ENCODE results near the gene SKIDA1.
A peak's percentile ranks its signal among the peaks of the same experiment; 100 is the strongest.

The SKIDA1 gene

DNA sequence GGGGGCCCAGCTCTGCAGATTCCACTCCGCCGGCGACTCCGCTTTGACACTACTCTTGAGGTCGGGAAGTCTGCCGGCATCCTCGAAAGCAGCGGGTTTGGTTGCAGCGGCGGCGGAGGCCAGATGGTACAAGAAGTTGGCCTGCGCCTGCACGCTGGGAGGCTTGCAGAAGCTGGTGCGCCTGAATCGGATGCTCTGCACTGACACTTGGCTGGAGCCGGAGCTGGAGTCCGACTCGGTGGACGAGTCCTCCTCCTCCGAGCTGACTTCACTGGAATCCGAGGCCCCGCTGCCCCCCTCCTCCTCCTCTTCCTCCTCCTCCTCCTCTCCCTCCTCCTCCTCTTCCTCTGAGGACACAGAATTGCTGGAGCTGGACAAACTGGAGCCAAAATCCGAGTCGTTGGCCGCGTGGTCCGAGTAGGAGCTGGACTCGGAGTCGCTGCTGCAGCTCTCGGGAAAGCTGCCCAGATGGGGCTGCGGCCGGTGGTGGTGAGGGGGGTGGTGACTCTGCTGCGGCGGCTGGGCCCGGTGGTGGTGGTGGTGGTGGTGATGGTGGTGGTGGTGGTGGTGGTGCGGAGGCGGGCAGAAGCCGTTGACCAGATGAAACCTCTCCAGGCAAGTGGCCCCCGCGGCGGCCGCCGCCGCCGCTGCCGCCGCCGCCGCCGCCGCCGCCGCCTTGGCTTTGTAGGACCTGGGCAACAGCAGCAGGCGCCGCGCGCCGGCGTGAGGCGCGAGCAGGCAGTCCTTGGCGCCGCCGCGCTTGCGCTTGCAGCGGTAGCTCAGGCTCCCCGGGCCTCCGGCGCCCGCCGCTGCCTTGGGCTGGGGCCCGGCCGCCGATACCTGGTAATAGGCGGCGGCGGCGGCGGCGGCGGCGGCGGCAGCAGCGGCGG, 9.0 kb downstream of the SKIDA1 start:
- peak in 12 of 14 donors; percentile 33 to 87 (median 56) for DNase-seq

DNA sequence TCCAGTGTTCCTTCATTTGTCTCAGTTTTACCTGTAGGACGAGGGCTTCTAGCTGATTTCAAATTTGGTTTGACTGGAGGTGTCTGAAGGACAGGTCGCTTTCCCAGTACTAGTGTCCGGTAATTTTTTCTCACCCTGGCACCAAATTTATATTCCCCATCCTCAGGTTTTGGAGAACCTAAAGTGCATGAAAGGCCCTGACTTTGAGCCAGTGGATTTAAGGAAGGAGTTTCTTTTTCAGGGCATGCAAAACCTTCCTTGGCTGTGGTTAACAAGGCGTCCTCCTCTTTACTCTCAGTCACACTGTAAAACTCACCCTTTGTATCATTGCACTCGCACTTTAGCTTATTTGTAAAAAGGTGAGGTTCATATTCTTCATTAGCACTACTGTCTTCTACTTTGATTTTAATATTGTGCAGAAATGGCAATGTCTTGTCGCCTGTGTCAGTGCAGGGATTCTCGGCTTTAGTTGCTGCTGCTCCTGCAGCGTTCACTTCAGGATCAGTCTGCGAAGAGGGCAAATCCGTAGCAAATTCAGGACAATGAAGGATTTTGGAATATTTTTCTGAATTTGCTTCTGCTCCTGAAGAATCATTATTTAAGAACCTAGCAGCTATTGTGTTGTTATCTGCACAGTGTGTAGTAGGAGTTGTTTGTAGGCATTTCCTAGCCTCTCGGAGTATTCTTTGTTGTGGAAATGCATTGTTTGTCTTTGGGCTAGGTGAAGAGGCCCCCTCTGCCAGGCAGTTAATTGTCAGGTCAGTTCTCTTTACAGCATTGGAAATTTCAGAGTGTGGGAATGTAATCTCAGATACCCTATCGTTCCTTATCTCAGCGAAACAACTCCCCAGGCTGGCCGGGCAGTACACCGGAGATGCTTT, 9.9 kb downstream of the SKIDA1 start:
- no peak for DNase-seq

DNA sequence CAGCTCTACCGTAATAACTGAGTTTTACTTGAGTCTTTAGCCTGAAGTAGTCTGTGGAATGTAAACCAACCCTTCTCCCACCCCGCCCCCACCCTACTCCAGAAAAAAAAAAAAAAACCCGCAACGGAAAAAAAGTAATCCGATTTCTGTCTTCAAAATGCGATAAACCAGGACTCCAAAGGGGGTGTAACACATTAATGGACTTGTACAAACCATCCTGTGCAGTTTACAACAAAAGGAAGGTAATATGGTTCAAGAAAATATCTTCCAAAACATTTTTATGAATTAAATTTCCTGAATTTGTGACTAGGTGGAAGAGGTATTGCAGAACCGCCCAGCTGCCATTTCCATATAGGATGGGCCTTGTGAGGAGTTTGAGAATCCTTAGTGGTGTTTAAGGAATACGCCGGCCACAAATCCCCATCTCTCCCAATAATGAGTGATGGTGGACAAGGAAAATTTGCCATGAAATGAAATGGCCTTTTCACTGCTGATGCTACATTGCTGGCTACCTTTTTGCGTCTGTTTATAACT, 10.6 kb downstream of the SKIDA1 start:
- DNase-seq = no peak

DNA sequence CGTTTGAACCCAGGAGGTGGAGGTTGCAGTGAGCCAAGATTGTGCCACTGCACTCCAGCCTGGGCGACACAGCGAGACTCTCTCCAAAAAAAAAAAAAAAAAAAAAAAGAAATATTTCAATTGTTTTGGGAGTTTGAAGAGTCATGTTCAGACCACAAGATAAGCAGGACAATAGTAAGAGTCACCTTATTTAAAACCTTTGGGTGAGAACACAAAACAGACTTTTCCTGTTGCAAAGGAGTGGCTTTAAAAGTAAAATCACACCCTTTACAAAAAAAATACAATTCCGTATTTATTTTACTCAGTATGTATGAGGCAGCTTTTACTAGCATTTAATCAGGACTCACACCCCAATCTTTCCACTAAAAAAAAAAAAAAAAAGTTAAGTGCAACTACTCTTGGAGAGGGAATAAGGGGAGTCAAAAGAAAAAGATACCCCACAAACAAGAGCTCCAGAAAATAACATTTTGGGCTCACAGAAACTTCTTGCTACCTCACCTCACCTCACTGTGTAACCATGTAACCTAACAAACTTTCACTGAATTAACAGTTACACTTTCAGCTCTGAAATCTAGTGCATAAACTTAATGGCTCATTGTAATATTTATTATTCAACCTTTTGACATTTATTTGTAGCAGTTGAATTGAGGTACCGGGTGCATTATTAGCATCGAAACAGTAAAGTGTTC, 11.2 kb downstream of the SKIDA1 start:
- DNase-seq = no peak

DNA sequence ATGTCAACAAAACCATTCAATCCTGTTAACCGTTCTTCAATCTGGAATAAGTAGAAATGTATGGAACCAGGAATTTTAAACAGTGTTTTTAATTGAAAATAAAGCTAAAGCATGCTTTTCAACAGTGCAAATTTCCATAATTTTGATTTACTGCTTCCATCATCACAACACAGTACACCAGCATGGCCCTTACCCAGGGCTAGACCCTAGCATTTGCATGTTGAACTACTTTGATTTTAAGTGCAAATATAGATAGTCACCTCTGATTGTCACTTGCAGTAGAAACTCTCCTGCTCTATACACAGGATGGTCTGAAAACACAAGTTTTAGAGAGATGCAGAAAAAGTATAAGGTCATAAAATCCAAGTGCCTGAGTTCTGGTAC, 12.1 kb downstream of the SKIDA1 start:
- DNase-seq = no peak

DNA sequence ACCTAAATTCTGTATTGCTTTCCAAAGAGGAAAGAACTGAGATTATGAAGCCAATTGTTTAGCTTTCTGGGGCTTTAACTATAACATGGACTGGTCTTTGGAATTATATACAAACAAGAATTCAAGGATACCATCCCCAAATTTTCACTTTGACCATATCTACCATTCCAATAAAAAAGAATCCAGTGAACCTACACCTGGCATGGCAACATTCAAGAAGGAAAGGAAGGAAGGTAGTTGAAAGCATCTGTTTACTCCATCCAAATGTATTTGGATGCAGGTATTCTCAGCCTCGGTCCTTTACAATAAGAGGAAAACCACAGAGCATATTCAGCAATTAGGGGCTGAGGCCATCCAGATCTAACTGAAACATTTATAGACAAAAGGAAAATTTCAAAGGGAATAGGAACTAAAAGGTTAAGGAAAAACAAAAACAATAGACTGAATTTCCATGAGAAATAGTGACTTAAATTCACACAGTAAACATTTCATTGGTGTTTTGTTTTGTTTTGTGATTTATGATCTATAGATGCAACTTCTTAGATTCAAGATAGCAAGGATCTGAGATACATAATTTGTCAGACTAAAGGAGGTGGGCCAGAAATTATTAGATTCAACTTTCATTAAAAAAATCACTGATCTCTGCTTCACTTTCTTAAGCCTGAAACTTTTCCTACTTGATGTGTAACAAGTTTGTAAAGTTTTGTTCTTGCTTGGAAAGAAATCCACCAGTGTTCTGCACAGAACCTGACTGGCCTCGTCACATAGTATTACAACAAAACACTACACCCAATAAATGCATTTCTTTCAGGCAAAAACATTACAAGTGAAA, 12.7 kb downstream of the SKIDA1 start:
- no peak for DNase-seq

DNA sequence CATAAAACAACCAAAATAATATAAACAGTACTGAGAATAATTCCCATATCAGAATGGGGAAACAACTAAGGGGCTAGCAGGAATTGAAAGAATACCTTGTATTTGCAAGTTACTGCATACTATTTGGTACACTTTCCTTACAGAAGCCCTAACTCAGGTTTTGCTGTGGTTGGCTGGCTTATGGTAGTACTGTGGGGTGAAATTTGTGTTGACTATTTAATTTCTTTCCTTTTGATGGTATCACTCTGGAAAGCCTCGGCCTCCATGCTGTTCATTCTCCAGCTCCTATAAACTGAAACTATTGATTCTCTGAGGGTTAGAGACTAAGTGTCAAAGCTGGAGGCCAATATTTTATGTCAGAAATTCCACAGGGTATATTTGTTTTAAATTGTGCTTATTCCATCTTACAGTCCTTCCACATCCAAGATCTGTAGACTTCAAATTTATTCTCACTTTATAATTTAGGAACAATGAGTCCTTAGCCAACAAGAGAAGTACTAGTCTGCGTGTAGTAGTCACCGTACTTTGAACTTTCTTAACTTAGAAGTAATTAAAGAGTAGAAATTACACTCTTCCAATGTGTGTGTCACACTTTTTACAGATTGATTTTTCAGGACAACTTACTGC, 13.4 kb downstream of the SKIDA1 start:
- no peak for DNase-seq

DNA sequence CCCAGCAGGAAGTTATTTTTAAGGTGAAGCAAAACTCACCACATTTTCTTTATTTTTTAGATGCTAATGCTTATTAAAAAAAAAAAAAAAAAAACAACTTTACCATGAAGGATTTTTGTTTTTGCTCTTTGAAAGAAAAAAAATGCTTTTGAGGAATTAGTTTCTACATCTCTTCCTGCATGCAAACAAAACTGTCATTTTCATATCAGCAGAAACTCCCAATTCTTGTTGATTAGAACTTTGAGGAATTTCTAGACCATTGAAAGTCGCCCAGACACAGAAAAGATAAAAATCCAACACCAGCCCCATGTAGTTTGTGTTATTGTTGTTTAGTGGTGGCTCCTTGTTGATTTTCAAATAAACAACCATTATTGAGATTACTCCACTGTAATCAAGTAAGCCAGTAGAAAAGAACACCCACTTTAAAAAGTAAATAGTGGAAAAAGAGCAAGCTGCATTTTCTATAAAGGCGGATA, 14.3 kb downstream of the SKIDA1 start:
- DNase-seq = no peak

DNA sequence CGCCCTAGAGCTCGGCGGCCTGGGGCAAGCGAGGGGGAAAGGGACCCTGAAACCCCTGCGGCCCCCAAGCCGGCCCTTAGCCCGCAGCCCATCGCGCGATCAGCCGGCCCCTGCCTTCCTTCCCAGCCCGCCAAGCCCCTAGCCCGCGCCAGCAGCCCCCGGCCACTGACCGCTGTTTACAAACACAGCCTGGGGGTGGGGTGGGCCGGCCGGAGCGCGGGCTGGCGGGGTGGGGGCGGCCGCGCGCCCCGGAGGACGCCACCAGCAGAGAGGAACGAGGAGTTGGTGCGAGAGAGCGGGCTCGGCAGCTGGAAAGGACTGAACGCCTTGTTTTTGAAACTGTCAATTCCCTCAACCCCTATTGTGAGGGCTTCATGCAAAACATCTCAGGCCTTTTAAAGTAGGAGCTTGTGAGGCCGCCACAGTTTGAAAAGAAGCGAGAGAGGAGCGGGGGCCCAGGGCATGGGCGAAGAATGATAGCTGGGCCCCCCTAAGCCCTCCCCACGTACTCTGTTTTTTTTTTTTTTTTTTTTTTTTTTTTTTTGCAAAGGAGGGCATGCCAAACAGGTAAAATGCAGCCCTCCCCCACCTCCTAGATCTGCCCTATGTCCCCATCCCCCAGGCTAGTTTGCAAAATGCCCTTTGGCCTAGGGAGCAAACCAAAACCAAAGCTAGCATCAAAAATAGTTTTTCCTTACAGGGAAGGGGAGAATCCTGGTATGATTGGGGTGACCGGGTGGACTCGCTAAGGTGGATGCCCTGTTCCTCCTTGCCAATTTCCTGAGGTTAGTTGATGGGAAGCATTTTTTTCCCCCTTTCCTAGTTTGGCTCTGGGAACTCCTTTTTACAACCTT, 15.0 kb downstream of the SKIDA1 start:
- peak in 4 of 14 donors; percentile 22 to 59 (median 44) for DNase-seq

DNA sequence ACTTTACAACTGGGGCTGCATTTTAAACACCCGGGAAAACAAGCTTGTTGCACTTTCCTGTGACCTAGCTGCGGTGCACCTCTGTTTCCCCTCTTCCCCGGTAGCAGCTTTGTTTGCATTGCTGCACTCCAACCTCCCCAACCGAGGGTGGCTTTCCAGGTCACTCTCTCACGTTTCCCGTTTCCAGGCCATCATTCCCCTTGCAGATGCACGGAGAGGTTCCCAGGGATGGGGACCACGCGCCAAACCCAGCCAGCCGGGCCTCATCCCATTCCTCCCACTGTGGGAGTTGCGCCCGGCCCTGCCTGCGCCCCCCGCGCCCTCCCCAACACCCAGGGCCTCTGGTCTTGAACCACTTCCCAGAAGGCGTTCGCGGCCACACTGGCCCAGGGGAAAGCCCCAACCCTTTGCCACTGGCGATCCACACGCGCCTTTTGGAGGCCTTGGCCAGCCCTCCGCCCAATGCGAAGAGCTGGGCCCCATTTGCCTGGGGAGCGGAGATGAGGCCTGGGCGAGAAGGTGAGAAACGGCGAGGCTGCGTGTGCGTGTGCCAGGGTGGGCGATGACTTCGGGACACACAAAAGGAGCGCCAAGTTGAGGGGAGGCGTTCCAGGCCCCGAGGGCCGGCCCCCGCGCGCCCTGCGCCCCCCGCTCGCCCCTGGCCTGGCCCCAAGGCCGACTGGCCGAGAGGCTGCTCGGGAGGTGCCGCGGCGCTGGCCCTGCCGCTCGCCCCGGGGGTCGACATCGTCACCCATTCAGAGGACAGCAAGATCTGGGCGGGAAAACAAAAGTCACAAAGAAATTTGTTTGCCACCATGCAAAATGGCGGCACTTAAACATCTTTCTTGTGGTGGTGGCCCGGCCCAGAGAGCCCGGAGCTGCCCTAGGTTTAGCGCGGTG, 15.9 kb downstream of the SKIDA1 start:
- peak in 4 of 14 donors; percentile 22 to 59 (median 41) for DNase-seq

DNA sequence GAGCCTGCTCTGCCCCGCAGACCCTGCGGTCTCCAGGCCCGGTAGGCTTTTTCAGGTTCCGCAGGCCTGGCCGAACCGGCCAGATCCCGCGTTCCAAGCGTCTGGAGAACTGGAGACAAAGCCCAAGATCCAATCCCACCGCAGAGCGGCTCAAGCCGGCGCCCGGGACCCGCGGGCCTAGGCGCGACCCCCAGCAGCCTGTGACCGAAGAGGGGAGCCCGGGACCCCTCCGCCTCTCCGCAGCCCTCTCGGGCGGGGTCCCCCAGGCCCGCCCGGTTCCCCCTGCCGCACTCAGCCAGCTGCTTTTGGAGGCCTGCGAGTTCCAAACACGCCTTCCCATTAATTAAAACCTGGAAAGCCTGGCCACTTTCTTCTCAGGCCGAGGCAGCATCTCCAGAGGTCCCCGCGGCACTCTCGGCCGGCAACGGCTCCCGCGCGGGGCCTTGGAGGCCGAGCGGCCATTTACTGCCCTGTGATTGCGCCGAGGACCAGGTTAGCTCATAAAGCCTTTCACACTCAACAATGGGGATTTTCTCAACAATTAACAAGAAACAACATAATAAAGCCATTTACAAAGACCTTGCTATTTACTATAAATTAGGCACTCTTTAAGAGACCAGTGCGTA, 16.7 kb downstream of the SKIDA1 start:
- DNase-seq = peak in 1 of 14 donors; percentile 22

DNA sequence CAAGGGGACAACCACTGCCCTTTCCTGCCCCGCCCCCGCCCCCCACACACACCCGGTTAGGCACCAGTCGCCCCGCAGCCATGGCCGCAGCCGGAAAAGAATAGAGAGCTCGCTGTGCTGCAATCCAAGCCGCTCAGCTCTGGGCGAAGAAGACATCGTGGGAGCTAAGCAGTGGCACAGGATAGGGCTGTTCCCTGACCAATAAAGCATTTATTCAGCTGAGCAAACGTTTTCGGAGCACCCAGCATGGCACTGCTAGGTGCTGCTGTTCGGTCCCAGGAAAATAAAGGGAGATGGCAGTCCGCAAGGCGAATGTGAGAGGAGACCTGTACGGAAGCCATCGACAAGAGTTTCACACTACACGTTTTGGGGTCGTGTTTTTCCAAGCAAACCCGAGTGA, 18.3 kb downstream of the SKIDA1 start:
- DNase-seq = no peak

DNA sequence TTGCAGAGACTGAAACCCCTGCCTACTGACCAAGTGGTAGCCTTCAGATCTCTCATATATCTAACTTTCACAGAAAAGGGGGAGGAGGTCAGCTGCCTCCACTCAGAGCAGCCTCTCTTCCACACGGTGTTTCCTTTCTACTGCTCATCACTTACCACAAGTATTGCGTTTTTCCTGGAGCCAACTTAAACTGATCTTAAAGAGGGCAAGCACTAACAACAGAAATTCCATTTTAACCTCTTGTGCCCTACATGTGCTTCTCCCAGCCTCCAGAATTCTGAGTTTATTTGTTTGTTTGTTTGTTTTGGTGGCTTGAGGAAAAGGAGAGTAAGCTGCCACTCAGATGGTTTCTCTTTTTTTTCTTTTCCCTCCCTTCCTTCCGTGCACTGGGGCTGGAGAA, 19.1 kb downstream of the SKIDA1 start:
- DNase-seq = no peak

DNA sequence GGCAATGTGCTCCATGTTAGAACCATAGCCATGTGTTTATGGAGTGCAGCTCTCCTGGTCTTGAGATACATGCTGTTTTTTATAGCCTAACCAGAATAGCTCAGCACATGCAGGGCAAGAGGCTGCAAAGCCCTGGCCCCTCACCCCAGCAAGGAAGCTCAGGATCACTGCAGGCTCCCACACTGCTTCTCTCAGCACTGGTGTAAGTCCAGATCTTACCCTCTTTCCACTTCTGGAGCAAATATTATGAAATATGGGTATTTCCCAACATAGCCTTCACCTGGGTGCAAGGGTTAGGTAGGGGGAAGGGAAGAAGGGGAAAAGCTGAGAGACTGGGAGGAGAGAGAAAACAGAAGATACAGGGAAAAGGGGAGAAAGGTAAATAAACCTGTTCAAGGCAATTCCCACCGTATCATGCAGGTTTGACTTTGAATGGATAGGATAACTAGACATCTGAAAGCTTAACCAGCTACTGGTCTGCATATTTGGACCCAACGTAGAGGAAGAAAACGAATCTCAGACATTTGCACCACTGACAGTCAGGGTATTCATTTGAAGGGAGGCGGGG, 19.7 kb downstream of the SKIDA1 start:
- DNase-seq = no peak

DNA sequence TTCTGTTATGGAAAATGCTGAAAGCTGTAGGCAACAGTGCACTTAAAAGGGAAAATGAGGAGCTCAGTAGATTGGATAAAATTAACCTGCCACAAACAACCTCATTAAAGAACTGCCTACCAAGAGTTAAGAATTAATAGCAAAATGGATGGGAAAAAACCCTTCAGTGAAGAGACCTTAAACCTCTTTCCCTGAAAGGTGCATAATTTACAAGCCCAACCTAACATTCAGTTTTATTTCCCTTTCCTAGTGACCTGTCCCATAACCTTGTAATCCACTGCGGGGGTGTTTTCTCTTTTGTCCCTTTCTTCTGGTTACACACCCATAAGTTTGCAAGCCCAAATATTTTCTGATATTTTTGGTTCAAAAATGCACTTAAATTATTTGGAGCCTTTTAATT, 21.9 kb downstream of the SKIDA1 start:
- no peak for DNase-seq

DNA sequence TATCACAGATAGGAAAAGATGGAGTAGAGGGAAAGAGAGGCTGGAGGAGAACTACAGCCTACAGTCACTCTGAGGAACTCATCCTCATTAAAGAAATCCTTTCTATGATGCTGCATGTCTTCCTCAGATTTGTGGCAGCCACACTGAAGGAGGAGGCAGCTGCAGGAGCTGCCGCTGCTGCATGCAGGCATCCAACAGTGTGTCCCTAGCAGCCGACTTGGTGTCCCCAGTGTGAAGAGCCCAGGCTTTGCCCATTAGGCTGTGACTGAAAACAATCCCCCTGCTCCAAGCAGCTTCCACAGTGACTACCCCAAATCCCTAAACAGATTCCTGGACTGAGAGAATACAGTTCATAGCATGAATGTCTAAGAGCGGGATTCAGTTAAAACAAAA, 23.1 kb downstream of the SKIDA1 start:
- no peak for DNase-seq

DNA sequence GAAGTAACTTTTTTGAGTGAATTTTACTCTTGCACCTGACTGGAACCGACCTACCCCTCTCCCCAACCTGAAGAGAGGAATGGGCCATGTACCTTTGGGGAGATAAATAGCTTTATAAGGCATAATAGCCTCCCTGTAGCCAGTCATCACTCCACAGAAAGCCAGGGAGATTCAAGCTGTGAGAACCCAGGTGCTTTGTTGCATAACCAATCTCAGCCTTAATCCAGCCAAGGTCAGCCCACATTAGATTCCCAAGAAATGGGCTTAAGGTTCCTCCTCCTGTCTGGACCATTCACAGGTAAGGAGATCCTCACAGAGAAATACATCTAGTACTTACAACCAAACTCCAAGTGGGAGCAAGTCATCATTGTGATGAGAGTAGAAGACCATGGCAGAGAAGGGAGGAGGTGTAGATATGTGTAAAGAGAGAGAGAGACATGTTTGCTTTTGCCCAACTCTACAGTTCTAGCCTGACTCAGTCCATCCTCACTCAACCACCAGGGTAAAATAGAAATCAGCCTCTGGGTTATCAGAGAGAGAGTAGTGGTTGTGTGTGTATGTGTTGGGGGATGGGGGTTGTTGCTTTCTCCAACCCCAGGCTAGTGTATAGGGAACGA, 23.6 kb downstream of the SKIDA1 start:
- DNase-seq = no peak

DNA sequence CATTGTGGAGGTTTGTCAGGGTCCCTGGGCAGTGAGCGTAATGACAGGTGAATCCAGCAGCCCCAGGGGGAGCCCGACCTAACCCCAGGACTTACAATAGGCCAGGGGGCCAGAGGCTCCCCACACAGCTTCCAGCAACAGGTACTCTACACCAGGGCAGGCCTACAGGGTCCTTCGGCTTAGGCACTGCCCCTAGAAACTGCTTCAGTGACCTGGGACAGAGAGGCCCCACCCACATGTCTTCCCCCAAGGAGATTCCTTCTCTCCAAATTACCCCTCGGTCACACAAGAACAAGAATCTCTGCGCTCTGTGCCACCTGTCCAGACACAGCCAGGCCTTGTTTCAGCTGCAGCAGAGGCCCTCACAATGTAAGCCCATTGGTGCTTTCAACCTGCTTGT, 24.4 kb downstream of the SKIDA1 start:
- no peak for DNase-seq
